ENCODE measurements around the gene GABBR2. TPM values are rescaled to one million over a fixed set of nuclear protein-coding genes. Genes with fewer than 3 reads are reported as not detected.

Gene GABBR2
- total and polyA plus RNA-seq, 9 of the 15 experiments (the other 6 are each of a cell fraction or from before 2014, with no cell fraction given): 0.15 to 1.9 (median 0.32) TPM

- TF ChIP-seq FOXK2 (conservative IDR thresholded peaks at IDR 0.05 in 1 of 2, IDR thresholded peaks at IDR 0.05 in 1 of 2; ENCODE audit: low read depth in 2 of 2): peak; percentile 71; a peak in 3 of 4 replicates
- no peak for TF ChIP-seq GMEB1 (CRISPR knock-in tag; IDR thresholded peaks at IDR 0.05)
- no peak for TF ChIP-seq YBX1 (IDR thresholded peaks at IDR 0.05)
- no peak for TF ChIP-seq RREB1 (CRISPR knock-in tag; IDR thresholded peaks at IDR 0.05)
- TF ChIP-seq CEBPB (tag; IDR thresholded peaks at IDR 0.05): no peak
- no peak for TF ChIP-seq EGR1 (conservative IDR thresholded peaks at IDR 0.05)
- TF ChIP-seq ZNF280A (IDR thresholded peaks at IDR 0.05; ENCODE audit: low read depth, partially characterized antibody): no peak
- TF ChIP-seq DIDO1 (tag; IDR thresholded peaks at IDR 0.05; ENCODE audit: low read depth): no peak
- no peak for TF ChIP-seq HNRNPL (IDR thresholded peaks at IDR 0.05; ENCODE audit: low read depth, low read length)
- TF ChIP-seq SMARCC2 (IDR thresholded peaks at IDR 0.05; ENCODE audit: low read depth): peak; percentile 70; the same call in 1 of the 2 replicates
- TF ChIP-seq ATF7 (IDR thresholded peaks at IDR 0.05): peak; percentile 48; the same call in 1 of the 2 replicates
- peak; percentile 96 for TF ChIP-seq ESRRA (IDR thresholded peaks at IDR 0.05; ENCODE audit: borderline replicate concordance, low read depth)
- no peak for TF ChIP-seq ZKSCAN8 (CRISPR knock-in tag; IDR thresholded peaks at IDR 0.05)
- peak in 1 of 3 experiments; percentile 7; a peak in 1 of 6 replicates for TF ChIP-seq CTCF (IDR thresholded peaks at IDR 0.05 in 2 of 3, conservative IDR thresholded peaks at IDR 0.05 in 1 of 3; ENCODE audit: insufficient read depth in 2 of 3, low read depth in 1 of 3, low read length in 3 of 3)
- no peak for TF ChIP-seq TFAM (CRISPR knock-in tag; conservative IDR thresholded peaks at IDR 0.05)
Measured at GRCh38 chr9:98310752-98311392, 397.9 kb downstream of the GABBR2 start (continued).

Data from K562 (cell line).